Stimulated activated CD8-positive, alpha-beta memory T cell treated with anti-CD3 and anti-CD28 coated beads, Interleukin-15, amount 100 ng/mL, for 1 hour (primary cell): ENCODE results near the gene PRTN3.
"Not testable (repeated sequence)": the region's sequence is repeated elsewhere in the genome, so short reads cannot be mapped to it uniquely, and the experiment has no call there.

ENCODE experiments used
- DNase-seq: peaks from one replicate; pipeline ENCODE4 v3.0.0-alpha.2; 2020; ENCODE audit warnings: low read depth

The PRTN3 gene

DNA sequence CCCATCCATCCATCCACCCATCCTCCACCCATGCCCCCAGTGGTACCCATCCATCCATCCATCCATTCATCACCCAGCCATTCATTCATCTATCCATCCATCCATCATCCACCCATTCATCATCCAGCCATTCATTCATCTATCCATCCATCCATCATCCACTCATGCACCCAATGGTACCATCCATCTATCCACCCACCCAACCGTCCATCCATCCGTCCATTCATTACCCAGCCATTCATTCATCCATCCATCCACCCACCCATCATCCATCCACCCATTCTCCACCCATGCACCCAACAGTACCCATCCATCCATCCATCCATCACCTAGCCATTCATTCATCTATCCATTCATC is 24.3 kb upstream of the PRTN3 start:
- DNase-seq = no peak

- not testable (repeated sequence) for DNase-seq
Measured at GRCh38 chr19:820212-820611, 20.6 kb upstream of the PRTN3 start.

GRCh38 chr19:821231-821824 is 19.5 kb upstream of the PRTN3 start:
- DNase-seq = no peak

- no peak for DNase-seq
Measured at GRCh38 chr19:821825-822503, 18.8 kb upstream of the PRTN3 start, which contains the start of gene PLPPR3. Gene PLPPR3 (minus strand): TSS chr19:821955. CDS start chr19:821559, 396 bp downstream.

DNA sequence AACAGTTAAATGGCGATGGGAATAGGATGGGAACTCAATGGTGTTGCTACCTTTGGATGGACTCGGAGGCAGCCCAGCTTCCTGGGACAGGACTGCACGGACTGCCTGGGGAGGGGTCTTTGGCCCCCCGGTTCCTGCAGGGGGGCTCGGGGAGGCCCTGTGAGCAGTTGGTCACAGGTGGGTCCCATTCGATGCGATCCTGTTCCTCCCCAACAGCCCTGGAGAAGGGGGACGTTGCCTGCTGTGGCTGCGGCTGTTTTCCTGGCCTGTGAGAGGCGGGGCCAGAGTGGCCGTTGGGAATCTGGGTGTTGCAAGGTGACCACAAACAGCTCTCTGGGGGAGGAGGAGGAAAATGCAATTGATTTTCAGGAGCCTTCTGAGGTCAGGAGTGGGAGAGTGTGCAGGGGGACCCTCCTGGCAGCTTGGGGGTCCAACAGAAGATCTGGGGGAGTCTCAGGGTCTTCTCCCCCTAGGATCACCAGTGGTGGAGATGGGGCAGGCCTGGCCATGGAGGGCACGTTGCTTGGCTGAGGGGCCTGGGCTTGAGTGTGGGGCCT is 17.2 kb upstream of the PRTN3 start:
- no peak for DNase-seq

DNA sequence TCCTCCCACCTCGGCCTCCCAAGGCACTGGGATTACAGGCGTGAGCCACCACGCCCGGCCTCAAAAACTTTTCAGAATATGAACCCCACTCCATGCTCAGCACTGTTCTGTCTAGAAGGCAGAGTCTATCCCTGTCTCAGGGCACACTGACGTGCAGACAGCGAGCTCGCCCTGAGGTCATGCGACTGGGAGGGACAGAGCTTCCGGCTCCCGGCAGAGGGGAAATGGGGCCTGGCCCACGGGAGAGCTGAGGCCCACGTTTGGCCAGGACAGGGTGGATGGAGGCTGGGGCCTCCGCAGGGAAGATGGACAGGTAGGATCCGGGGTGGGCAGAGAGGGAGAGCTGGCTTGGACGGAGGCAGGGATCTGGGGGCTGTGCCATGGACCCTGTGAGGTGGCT is 15.9 kb upstream of the PRTN3 start:
- no peak for DNase-seq

- DNase-seq = no peak
Measured at GRCh38 chr19:825897-826644, 14.7 kb upstream of the PRTN3 start.

GRCh38 chr19:827314-827709 is 13.5 kb upstream of the PRTN3 start:
- no peak for DNase-seq

- no peak for DNase-seq
Measured at GRCh38 chr19:827710-828321, 13.0 kb upstream of the PRTN3 start, which contains the start of gene AZU1. Gene AZU1 (plus strand): TSS chr19:827837. CDS start chr19:827847, 10 bp downstream.

DNA sequence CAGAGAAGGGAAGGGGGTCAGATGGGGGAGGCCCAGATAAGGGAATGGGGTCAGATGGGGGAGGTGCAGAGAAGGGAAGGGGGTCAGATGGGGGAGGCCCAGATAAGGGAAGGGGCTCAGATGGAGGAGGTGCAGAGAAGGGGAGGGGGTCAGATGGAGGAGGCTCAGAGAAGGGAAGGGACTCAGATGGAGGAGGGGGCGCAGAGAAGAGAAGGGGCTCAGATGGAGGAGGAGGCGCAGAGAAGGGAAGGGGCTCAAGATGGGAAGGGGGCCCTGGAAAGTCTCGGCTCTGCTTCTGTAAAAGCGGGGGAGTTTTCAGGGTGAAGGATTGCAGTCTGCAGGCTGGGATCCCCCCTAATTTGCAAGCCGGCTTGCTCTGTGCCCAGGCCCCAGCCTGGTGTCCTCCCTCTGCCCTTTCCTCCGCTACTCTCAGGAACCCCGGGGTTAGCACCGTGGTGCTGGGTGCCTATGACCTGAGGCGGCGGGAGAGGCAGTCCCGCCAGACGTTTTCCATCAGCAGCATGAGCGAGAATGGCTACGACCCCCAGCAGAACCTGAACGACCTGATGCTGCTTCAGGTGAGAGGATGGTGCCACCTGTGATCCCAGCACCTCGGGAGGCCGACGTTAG is 11.6 kb upstream of the PRTN3 start:
- DNase-seq = no peak

GRCh38 chr19:831407-832369 is 9.1 kb upstream of the PRTN3 start:
- DNase-seq = no peak

DNA sequence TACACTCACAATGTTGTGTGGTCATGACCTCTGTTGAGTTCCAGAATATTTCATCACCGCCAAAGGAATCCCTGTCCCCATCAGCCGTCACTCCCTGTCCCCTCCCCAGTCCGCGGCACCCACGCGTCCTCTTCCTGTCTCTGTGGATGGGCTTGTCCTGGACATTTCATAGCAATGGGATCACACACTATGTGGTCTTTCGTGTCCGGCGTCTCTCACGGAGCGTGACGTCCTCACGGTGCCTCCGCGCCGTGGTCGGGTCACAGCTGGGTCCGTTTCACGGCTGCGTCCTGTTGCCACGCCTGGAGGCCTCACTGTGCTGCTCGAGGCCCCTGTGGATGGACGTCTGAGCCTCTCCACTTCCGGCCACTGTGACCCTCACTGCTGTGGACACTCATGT is 6.6 kb upstream of the PRTN3 start:
- no peak for DNase-seq

DNA sequence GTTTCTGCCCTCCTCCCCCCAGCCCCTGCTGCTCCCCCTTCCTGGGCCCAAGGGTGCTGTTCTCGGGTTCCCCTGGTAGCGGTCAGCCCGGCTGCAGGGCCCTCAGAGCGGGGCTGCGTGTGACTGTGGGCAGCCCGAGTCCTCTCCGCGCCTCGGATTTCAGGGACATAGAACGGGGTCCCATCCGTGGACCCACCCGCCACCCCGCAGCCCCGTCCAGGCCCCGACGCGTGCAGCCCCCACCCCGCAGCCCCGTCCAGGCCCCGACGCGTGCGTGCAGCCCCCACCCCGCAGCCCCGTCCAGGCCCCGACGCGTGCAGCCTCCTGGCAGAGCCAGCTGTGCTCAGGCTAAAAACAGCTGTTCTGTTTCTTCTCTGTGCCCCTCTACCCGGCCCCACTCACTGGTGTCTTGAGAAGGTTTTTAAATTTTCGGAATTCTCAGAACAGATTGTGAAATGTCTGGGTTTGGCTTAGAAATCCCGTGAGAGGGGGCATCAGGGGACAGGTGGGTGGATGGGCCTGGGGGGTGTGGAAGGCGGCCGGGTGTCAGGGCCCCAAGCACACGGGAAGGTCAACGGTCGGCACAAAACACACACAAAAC is 5.5 kb upstream of the PRTN3 start:
- no peak for DNase-seq

- DNase-seq = not testable (repeated sequence)
Measured at GRCh38 chr19:842802-843179, 2.0 kb downstream of the PRTN3 start.

DNA sequence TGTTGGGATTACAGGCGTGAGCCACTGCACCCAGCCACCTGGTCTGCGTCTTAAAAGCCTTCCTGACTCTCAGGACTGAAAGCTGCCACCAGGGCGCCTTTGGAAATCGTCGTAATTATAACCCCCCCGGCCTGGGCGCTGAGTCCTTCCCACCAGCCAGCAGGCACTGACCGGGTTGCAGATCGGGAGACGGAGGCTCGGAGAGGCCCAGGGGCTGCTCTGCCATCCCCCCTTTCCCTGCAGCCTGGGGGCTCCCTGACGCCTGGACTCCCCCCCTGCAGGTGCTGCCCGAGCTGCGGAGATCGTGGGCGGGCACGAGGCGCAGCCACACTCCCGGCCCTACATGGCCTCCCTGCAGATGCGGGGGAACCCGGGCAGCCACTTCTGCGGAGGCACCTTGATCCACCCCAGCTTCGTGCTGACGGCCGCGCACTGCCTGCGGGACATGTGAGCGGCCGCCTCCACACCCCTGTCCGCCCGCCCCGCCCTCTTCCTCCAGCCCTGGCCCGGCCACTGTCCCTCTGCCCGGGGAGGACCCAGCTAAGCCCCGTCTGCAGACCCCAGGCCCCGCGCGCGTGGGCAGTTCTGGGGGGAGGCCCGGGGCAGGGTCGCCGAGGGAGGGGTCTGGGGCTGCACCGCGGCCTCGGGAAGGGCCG is 2.5 kb downstream of the PRTN3 start:
- DNase-seq = no peak

DNA sequence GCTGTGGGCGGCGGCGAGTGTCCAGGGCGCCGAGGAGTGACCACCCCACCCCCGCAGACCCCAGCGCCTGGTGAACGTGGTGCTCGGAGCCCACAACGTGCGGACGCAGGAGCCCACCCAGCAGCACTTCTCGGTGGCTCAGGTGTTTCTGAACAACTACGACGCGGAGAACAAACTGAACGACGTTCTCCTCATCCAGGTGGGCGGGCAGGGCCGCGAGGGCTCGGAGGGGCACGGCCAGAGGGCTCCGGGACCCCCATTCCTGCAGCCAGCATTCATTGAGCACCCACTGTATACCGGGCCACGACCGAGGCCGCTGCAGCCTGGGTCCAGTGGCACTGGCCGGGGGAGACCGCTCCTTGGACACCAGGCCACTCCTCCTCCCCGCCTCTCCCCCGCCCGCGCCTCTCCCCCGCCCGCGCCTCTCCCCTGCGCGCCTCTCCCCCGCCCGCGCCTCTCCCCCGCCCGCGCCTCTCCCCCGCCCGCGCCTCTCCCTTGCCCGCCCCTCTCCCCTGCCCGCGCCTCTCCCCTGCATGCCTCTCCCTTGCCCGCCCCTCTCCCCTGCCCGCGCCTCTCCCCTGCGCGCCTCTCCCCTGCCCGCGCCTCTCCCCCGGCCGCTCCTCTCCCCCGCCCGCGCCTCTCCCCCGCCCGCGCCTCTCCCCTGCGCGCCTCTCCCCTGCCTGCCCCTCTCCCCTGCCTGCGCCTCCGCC is 3.2 kb downstream of the PRTN3 start:
- no peak for DNase-seq

- no peak for DNase-seq
Measured at GRCh38 chr19:844546-844971, 3.8 kb downstream of the PRTN3 start.

GRCh38 chr19:845707-846521 is 5.1 kb downstream of the PRTN3 start:
- DNase-seq = no peak
